ENCODE results near the gene HNRNPU. TPM values are rescaled to one million over a fixed set of nuclear protein-coding genes. Genes with fewer than 3 reads are reported as not detected.
A peak's percentile ranks its signal among the peaks of the same experiment; 100 is the strongest.

Gene HNRNPU
- total and polyA plus RNA-seq, 8 donors: 59.1 to 157 (median 112) TPM

DNA sequence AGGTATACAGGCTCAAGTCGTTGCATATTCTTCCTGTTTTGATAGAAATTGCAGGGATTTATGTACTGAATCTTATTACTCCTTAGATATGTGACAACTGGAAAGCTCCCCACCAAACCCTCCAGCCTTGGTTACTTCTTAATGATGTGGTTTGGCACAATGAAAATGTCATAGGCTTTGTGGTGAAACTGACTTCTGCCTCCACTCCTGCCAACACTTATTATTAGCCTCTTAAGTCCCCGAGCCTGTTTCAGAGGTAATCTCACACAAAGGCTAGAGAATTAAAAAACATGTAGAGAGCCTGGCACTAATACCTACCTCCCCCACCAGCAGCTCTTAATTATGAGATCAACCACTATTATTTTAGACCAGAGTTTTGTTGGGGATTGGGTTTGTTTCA is 24.7 kb downstream of the HNRNPU start:
- Histone ChIP-seq H3K4me1 (peaks cover 0 to 22% (median 19%) of the 10 kb centered on the region in 3 donors), H3K9me3 (no peaks in the 10 kb centered on the region), H3K27me3 (no peaks in the 10 kb centered on the region), H3K36me3 (peaks cover 0 to 26% (median 13%) of the 10 kb centered on the region in 3 donors), H3K4me3 (no peak overlapping the region), H3K27ac (no peak overlapping the region)
- intact Hi-C loops (cut with DNase I): loop anchor here in 1 of 3 donors (2.0 kb wide), 1 partner anchor 21 kb away; no protein-coding TSS in a partner anchor
- TF ChIP-seq, protein P1, sequence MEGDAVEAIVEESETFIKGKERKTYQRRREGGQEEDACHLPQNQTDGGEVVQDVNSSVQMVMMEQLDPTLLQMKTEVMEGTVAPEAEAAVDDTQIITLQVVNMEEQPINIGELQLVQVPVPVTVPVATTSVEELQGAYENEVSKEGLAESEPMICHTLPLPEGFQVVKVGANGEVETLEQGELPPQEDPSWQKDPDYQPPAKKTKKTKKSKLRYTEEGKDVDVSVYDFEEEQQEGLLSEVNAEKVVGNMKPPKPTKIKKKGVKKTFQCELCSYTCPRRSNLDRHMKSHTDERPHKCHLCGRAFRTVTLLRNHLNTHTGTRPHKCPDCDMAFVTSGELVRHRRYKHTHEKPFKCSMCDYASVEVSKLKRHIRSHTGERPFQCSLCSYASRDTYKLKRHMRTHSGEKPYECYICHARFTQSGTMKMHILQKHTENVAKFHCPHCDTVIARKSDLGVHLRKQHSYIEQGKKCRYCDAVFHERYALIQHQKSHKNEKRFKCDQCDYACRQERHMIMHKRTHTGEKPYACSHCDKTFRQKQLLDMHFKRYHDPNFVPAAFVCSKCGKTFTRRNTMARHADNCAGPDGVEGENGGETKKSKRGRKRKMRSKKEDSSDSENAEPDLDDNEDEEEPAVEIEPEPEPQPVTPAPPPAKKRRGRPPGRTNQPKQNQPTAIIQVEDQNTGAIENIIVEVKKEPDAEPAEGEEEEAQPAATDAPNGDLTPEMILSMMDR (IDR thresholded peaks at IDR 0.05): no peak
- ATAC-seq (no peak), DNase-seq (no peak), FAIRE-seq (no peak)
- 80 to 83% methylated on average over 2 of the region's 2 CpGs for WGBS, 2 donors

GRCh38 chr1:244837597-244838258 is 26.6 kb downstream of the HNRNPU start:
- FAIRE-seq: no peak
- 36 to 40% methylated on average over 5 of the region's 5 CpGs for WGBS, 2 donors
- no peaks in the 10 kb centered on the region for H3K9me3 ChIP-seq
- peaks cover 0 to 23% (median 22%) of the 10 kb centered on the region in 3 donors for H3K4me1 ChIP-seq
- H3K4me3 ChIP-seq: no peak overlapping the region
- no peak for ATAC-seq
- H3K27me3 ChIP-seq: no peaks in the 10 kb centered on the region
- H3K27ac ChIP-seq: peak overlapping the region in 1 of 4 donors; percentile 30
- intact Hi-C loops (cut with DNase I): loop anchor here in 1 of 3 donors (2.0 kb wide), 1 partner anchor 23 kb away; no protein-coding TSS in a partner anchor
- no peak for DNase-seq
- peaks cover 0 to 6% (median 0%) of the 10 kb centered on the region in 3 donors for H3K36me3 ChIP-seq
- TF ChIP-seq, protein P1 (IDR thresholded peaks at IDR 0.05): no peak

DNA sequence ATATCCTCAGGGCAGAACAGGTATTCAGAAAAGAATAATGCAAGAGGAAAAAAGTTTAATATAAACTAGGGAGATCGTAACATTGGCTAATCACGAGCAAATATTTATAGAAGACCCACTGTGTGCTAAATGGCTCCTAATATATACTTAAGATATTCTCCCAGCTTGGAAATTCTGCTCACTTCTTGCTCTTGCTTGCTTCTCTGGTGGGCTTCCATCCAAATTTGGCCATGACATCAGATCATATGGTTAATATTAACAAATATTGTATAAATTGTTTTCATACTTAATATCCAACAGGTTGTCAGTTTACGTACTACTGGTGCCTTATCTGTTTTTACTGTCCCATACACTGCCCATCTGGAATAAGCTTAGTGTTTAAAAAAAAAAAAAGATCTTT is 27.8 kb downstream of the HNRNPU start:
- Histone ChIP-seq H3K36me3 (no peaks in the 10 kb centered on the region), H3K9me3 (no peaks in the 10 kb centered on the region), H3K27me3 (no peaks in the 10 kb centered on the region), H3K4me1 (peaks cover 0 to 21% (median 16%) of the 10 kb centered on the region in 3 donors), H3K4me3 (peak overlapping the region; percentile 36 to 77 (median 66)), H3K27ac (peak overlapping the region in 3 of 4 donors; percentile 99 to 100 (median 100))
- TF ChIP-seq, protein P1 (IDR thresholded peaks at IDR 0.05): no peak
- FAIRE-seq: no peak
- no peak for ATAC-seq
- DNase-seq: no peak
- WGBS, 2 donors: 1 to 7% methylated on average over 3 of the region's 3 CpGs
- intact Hi-C loops (cut with DNase I): no loop called here

DNA sequence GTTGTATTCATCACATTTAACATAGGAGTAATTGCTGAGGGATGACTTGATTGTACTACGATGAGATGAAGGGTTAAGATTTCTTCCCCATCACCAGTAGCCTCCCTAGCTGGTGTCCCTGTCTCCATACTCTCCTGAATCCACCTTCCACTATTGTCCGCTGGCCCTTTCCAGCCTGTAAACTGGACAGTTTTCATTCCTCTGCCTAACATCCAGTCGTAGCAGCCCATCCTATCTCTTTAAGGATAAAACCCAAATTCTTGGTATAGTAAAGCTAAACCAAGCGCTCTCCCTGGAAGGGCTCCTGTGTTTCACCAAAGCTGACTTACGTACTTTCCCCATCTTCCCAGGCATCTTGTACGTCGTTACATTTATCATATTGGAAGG is 28.2 kb downstream of the HNRNPU start:
- Histone ChIP-seq H3K4me1 (peaks cover 0 to 17% (median 11%) of the 10 kb centered on the region in 3 donors), H3K27ac (peak overlapping the region; percentile 99 to 100 (median 100)), H3K4me3 (peak overlapping the region; percentile 36 to 77 (median 66)), H3K36me3 (no peaks in the 10 kb centered on the region), H3K9me3 (no peaks in the 10 kb centered on the region), H3K27me3 (no peaks in the 10 kb centered on the region)
- 1% methylated on average over 7 of the region's 7 CpGs for WGBS, 2 donors
- TF ChIP-seq, protein P1 (IDR thresholded peaks at IDR 0.05): no peak
- ATAC-seq (peak in 2 of 4 donors; percentile 9 to 10), FAIRE-seq (no peak), DNase-seq (no peak)
- intact Hi-C loops (cut with DNase I): no loop called here
